T-helper 2 cell treated with Interferon-gamma antibody and Interleukin-4, amounts not matched to agents 100 ng/mL and 5 ng/mL, for 36 hours (primary cell): ENCODE data around the gene GRB14. TPM values are rescaled to one million over a fixed set of nuclear protein-coding genes. Genes with fewer than 3 reads are reported as not detected.
"Not testable (repeated sequence)": the region's sequence is repeated elsewhere in the genome, so short reads cannot be mapped to it uniquely, and the experiment has no call there.

Source experiments
- intact Hi-C: fragments of 100-400 bp; cut with micrococcal nuclease; formaldehyde crosslinking; loops from one replicate; pipeline ENCODE4 v1.15.1; 2023
- total RNA-seq: library from RNA; stranded (reverse); gene quantifications from 2 replicates; pipeline ENCODE4 v1.2.3, GENCODE V29; 2022

The GRB14 gene
- total RNA-seq, 1 donor from 2014 or later: not detected

- intact Hi-C loops: loop anchor here (10.0 kb wide), 1 partner anchor 155 kb away; no protein-coding TSS in a partner anchor
Measured at GRCh38 chr2:164560181-164560792, 61.0 kb downstream of the GRB14 start.

- intact Hi-C loops: no loop called here
Measured at GRCh38 chr2:164558450-164558849, 62.8 kb downstream of the GRB14 start.

GRCh38 chr2:164554487-164554886 lies 66.8 kb downstream of the GRB14 start:
- intact Hi-C loops: no loop called here

GRCh38 chr2:164551519-164551918 lies 69.8 kb downstream of the GRB14 start:
- intact Hi-C loops: no loop called here

- intact Hi-C loops: not testable (repeated sequence)
Measured at GRCh38 chr2:164549705-164550104, 71.6 kb downstream of the GRB14 start.

GRCh38 chr2:164545484-164545883 lies 75.8 kb downstream of the GRB14 start:
- intact Hi-C loops: no loop called here

- intact Hi-C loops: no loop called here
Measured at GRCh38 chr2:164542581-164543021, 78.7 kb downstream of the GRB14 start.

- intact Hi-C loops: loop anchor here (2.0 to 10.0 kb wide), 2 partner anchors 1194 to 1354 kb away; no protein-coding TSS in a partner anchor
Measured at GRCh38 chr2:164538240-164538866, 82.9 kb downstream of the GRB14 start.

- intact Hi-C loops: loop anchor here (10.0 kb wide), 1 partner anchor 1351 kb away; no protein-coding TSS in a partner anchor
Measured at GRCh38 chr2:164535280-164536025, 85.8 kb downstream of the GRB14 start.

GRCh38 chr2:164530464-164530863 lies 90.8 kb downstream of the GRB14 start:
- intact Hi-C loops: loop anchor here (10.0 kb wide), 1 partner anchor 1346 kb away; no protein-coding TSS in a partner anchor

- intact Hi-C loops: no loop called here
Measured at GRCh38 chr2:164523726-164524125, 97.6 kb downstream of the GRB14 start.

GRCh38 chr2:164523009-164523408 lies 98.3 kb downstream of the GRB14 start:
- intact Hi-C loops: no loop called here

- intact Hi-C loops: no loop called here
Measured at GRCh38 chr2:164522561-164522981, 98.7 kb downstream of the GRB14 start.

- intact Hi-C loops: no loop called here
Measured at GRCh38 chr2:164515734-164516133, 105.5 kb downstream of the GRB14 start.

- intact Hi-C loops: no loop called here
Measured at GRCh38 chr2:164515030-164515429, 106.3 kb downstream of the GRB14 start.

GRCh38 chr2:164514491-164514890 lies 106.8 kb downstream of the GRB14 start:
- intact Hi-C loops: no loop called here

- intact Hi-C loops: no loop called here
Measured at GRCh38 chr2:164512871-164513270, 108.4 kb downstream of the GRB14 start.

- intact Hi-C loops: no loop called here
Measured at GRCh38 chr2:164511738-164512137, 109.5 kb downstream of the GRB14 start.

GRCh38 chr2:164510895-164511294 lies 110.4 kb downstream of the GRB14 start:
- intact Hi-C loops: no loop called here

- intact Hi-C loops: no loop called here
Measured at GRCh38 chr2:164509137-164509877, 112.0 kb downstream of the GRB14 start.

GRCh38 chr2:164504253-164504652 lies 117.0 kb downstream of the GRB14 start:
- intact Hi-C loops: no loop called here
